Muscle layer of colon (tissue), 2 donors: Measurements from ENCODE around the gene SPRED3.

Source experiments
- H3K27ac ChIP-seq: one replicate; pipeline ENCODE4 v1.7.0; 2013; ENCODE audit warnings: low read depth, mild to moderate bottlenecking, low read length, moderate library complexity
- H3K27me3 ChIP-seq, 2 donors: one replicate each; pipeline ENCODE4 v1.7.0; 2013; ENCODE audit warnings: low read length in 2 of 2, mild to moderate bottlenecking in 2 of 2; ENCODE audit not compliant: insufficient read depth in 2 of 2, control insufficient read depth in 1 of 2
- H3K36me3 ChIP-seq: one replicate; pipeline ENCODE4 v1.7.0; 2013; ENCODE audit warnings: mild to moderate bottlenecking, low read length; ENCODE audit not compliant: insufficient read depth
- H3K4me1 ChIP-seq: one replicate; pipeline ENCODE4 v1.7.0; 2013; ENCODE audit warnings: mild to moderate bottlenecking, low read length; ENCODE audit not compliant: insufficient read depth
- H3K4me3 ChIP-seq, 2 donors: one replicate each; pipeline ENCODE4 v1.7.0; 2013; ENCODE audit warnings: low read length in 2 of 2, low read depth in 1 of 2, mild to moderate bottlenecking in 1 of 2, moderate library complexity in 1 of 2
- H3K9ac ChIP-seq: one replicate; pipeline ENCODE4 v1.7.0; 2013; ENCODE audit warnings: low read length
- H3K9me3 ChIP-seq: one replicate; pipeline ENCODE4 v1.7.0; 2013; ENCODE audit warnings: mild to moderate bottlenecking, low read length
- donor health status: abdominal sarcoma.
- donor health status: Adenocarcinoma of cecum.

Gene SPRED3

GRCh38 chr19:38385804-38386257 lies 2.7 kb upstream of the SPRED3 start:
- H3K9me3 ChIP-seq, result no peaks in the 10 kb centered on the region
- H3K27me3 ChIP-seq, result peaks cover 21 to 64% of the 10 kb centered on the region in 2 donors
- H3K4me1 ChIP-seq, result peaks cover 15% of the 10 kb centered on the region
- peaks cover 45% of the 10 kb centered on the region for H3K36me3 ChIP-seq
- H3K9ac ChIP-seq, result no peak overlapping the region
- H3K4me3 ChIP-seq, result no peak overlapping the region
- H3K27ac ChIP-seq, result no peak overlapping the region

DNA sequence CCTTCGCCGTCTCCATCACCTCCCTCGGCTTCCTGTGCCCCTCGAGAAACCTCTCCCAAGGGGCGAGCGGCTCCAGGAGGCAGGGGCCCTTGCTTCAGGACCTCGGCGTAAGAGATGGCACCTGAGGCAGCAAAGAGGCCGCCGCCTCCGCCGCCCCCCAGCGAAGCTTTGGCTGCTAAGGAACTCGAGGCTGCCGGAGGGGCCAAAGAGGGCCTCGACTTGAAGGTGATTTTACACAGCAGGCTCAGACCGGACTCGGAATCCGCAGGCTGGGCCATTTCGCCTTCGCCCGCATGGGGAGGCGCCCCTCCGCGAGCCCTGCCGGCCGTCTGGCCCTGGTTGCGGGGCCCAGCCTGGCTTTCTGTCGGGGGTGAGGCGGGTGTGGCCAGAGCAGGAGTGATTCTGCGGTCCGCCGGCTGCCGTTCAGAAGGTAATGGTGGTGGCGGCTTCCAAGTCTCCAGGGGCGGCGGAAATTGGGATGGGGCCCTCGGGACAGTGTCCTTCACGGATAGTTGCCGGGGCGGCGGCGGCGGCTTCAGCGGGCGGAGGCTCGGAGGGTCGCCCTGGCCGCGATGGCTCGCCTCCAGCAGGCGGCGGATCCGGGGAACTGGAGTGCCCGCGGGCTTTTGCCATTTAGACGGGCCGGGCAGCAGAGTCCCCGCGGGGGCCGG lies 2.1 kb upstream of the SPRED3 start:
- Histone ChIP-seq H3K27ac (no peak overlapping the region), H3K9me3 (no peaks in the 10 kb centered on the region), H3K4me3 (no peak overlapping the region), H3K36me3 (peaks cover 39% of the 10 kb centered on the region), H3K4me1 (peaks cover 15% of the 10 kb centered on the region), H3K9ac (no peak overlapping the region), H3K27me3 (peaks cover 21 to 64% of the 10 kb centered on the region in 2 donors)

- peaks cover 15% of the 10 kb centered on the region for H3K4me1 ChIP-seq
- H3K9ac ChIP-seq, result no peak overlapping the region
- H3K4me3 ChIP-seq, result peak overlapping the region; percentile 6 to 66
- peaks cover 33% of the 10 kb centered on the region for H3K36me3 ChIP-seq
- no peaks in the 10 kb centered on the region for H3K9me3 ChIP-seq
- peaks cover 21 to 59% of the 10 kb centered on the region in 2 donors for H3K27me3 ChIP-seq
- no peak overlapping the region for H3K27ac ChIP-seq
Observed at GRCh38 chr19:38386971-38387549, 1.4 kb upstream of the SPRED3 start.

GRCh38 chr19:38387550-38388348 lies 748 bp upstream of the SPRED3 start, which contains the start of gene GGN:
GGN (minus strand) TSS chr19:38388034; CDS start chr19:38387261, 773 bp downstream.
- peak within 1 kb of the TSS; percentile 6 to 66 for H3K4me3 ChIP-seq
- H3K27me3 ChIP-seq, result peaks cover 21 to 53% of the 10 kb centered on the region in 2 donors
- peaks cover 15% of the 10 kb centered on the region for H3K4me1 ChIP-seq

DNA sequence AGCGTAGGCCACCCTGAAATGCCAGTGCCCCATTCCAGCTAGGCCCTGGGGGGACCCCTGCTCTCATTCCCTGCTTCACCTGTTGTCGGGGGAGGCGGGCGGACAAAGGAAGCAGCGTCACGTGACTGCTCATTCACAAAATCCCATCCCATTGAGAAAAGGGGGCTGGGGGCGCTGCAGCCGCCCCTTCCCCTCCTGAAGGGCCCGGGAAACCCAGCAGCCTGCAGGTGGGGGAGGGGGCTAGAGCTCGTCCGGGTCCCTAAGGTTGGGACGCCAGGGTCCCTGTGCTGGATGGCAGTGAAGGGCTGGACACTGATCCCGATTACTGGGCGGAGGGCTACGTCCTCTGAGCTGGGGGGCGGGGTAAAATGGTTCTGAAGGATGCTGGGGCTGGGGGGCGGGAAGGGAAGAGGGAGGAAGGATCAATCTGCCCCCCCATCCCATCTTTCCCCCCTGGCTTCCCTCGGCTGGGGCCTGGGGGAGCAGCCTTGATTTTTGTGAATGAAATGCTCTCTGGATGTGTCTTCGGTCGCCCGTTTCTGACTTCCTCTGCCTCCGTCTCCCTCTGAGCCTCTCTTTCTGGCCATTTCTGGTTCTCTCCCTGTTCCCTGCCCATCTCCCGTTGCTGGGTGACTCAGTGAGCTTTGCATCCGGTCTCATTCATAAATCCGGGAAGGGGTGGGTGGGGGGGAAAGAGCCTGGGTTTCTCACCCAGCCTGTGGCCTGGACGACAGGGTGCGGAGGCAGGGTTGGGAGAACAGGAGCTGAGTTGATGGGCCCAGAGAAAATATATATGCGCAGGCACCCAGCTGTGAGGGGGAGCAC lies 816 bp downstream of the SPRED3 start:
- Histone ChIP-seq H3K4me1 (peaks cover 15% of the 10 kb centered on the region), H3K36me3 (peaks cover 11% of the 10 kb centered on the region), H3K4me3 (no peak overlapping the region), H3K9me3 (no peaks in the 10 kb centered on the region), H3K27ac (no peak overlapping the region), H3K27me3 (peaks cover 30 to 53% of the 10 kb centered on the region in 2 donors), H3K9ac (no peak overlapping the region)

More at GRCh38 chr19:38387550-38388348, 748 bp upstream of the SPRED3 start, which contains the start of gene GGN:
- Histone ChIP-seq H3K9ac (no peak within 1 kb of the TSS), H3K9me3 (no peaks in the 10 kb centered on the region), H3K27ac (no peak within 1 kb of the TSS), H3K36me3 (peaks cover 26% of the 10 kb centered on the region)

- H3K4me3 ChIP-seq, result no peak overlapping the region
- H3K9ac ChIP-seq, result no peak overlapping the region
- no peak overlapping the region for H3K27ac ChIP-seq
- H3K9me3 ChIP-seq, result no peaks in the 10 kb centered on the region
- peaks cover 22 to 53% of the 10 kb centered on the region in 2 donors for H3K27me3 ChIP-seq
- H3K36me3 ChIP-seq, result peaks cover 2% of the 10 kb centered on the region
- peaks cover 15% of the 10 kb centered on the region for H3K4me1 ChIP-seq
Observed at GRCh38 chr19:38389957-38390924, 1.7 kb downstream of the SPRED3 start.

DNA sequence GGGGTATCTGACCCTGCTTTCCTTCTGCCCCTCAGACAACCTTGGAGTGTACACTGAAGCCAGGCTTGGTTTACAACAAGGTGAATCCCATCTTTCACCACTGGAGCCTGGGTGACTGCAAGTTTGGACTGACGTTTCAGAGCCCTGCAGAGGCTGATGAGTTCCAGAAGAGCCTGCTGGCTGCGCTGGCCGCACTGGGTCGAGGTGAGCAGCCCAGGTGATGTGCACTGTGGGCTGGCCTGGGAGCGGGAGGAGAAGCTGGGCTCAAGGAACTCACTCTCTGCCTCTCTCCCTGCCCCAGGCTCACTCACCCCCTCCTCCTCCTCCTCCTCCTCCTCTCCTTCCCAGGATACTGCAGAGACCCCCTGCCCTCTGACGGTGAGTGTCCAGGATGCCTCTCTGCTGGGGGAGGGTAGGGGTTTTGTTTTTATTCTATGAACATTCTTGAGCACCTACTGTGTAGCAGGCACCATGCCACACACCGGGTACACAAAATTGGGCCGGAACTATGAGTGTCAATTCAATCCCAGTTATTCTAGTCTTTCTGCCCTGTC lies 3.5 kb downstream of the SPRED3 start:
- Histone ChIP-seq H3K4me1 (peaks cover 15% of the 10 kb centered on the region), H3K27ac (no peak overlapping the region), H3K36me3 (no peaks in the 10 kb centered on the region), H3K27me3 (peaks cover 23 to 46% of the 10 kb centered on the region in 2 donors), H3K9me3 (no peaks in the 10 kb centered on the region), H3K9ac (no peak overlapping the region), H3K4me3 (no peak overlapping the region)

GRCh38 chr19:38392707-38393308 lies 4.3 kb downstream of the SPRED3 start:
- no peaks in the 10 kb centered on the region for H3K36me3 ChIP-seq
- H3K27me3 ChIP-seq, result peaks cover 25 to 46% of the 10 kb centered on the region in 2 donors
- H3K9me3 ChIP-seq, result no peaks in the 10 kb centered on the region
- H3K27ac ChIP-seq, result no peak overlapping the region
- H3K4me1 ChIP-seq, result peaks cover 10% of the 10 kb centered on the region
- no peak overlapping the region for H3K9ac ChIP-seq
- no peak overlapping the region for H3K4me3 ChIP-seq

GRCh38 chr19:38394488-38394887 lies 6.0 kb downstream of the SPRED3 start:
- H3K36me3 ChIP-seq, result no peaks in the 10 kb centered on the region
- no peak overlapping the region for H3K9ac ChIP-seq
- no peaks in the 10 kb centered on the region for H3K4me1 ChIP-seq
- H3K27ac ChIP-seq, result no peak overlapping the region
- H3K4me3 ChIP-seq, result no peak overlapping the region
- H3K27me3 ChIP-seq, result peaks cover 33 to 45% of the 10 kb centered on the region in 2 donors
- H3K9me3 ChIP-seq, result no peaks in the 10 kb centered on the region
